HG02885 (cell line): ENCODE measurements around the gene BIK.

Experiments used
- ATAC-seq: cut with Tn5 transposase; IDR thresholded peaks from one replicate; pipeline ENCODE4 v1.9.1; 2021; ENCODE audit warnings: mild to moderate bottlenecking; ENCODE audit not compliant: unreplicated experiment, poor library complexity

The BIK gene

GRCh38 chr22:43158778-43159483, 48.4 kb downstream of the BIK start:
- ATAC-seq = no peak

- no peak for ATAC-seq
Measured at GRCh38 chr22:43159484-43160178, 49.1 kb downstream of the BIK start.

- ATAC-seq = no peak
Measured at GRCh38 chr22:43160497-43161126, 50.1 kb downstream of the BIK start.

- ATAC-seq = no peak
Measured at GRCh38 chr22:43162412-43163150, 52.0 kb downstream of the BIK start.

GRCh38 chr22:43163241-43163795, 52.8 kb downstream of the BIK start:
- ATAC-seq = no peak

GRCh38 chr22:43164636-43165035, 54.1 kb downstream of the BIK start:
- ATAC-seq = no peak

- no peak for ATAC-seq
Measured at GRCh38 chr22:43166132-43166930, 55.8 kb downstream of the BIK start.

GRCh38 chr22:43167001-43167589, 56.5 kb downstream of the BIK start:
- no peak for ATAC-seq

GRCh38 chr22:43168471-43169309, 58.1 kb downstream of the BIK start:
- no peak for ATAC-seq

- no peak for ATAC-seq
Measured at GRCh38 chr22:43169310-43170130, 59.0 kb downstream of the BIK start.

- ATAC-seq = no peak
Measured at GRCh38 chr22:43170131-43170480, 59.6 kb downstream of the BIK start.

GRCh38 chr22:43171019-43171491, 60.5 kb downstream of the BIK start:
- no peak for ATAC-seq

GRCh38 chr22:43171607-43172006, 61.1 kb downstream of the BIK start:
- no peak for ATAC-seq

- ATAC-seq = no peak
Measured at GRCh38 chr22:43172191-43172590, 61.6 kb downstream of the BIK start.

GRCh38 chr22:43173566-43173965, 63.0 kb downstream of the BIK start:
- ATAC-seq = no peak

- ATAC-seq = no peak
Measured at GRCh38 chr22:43173976-43174720, 63.6 kb downstream of the BIK start.

GRCh38 chr22:43174941-43175531, 64.5 kb downstream of the BIK start:
- no peak for ATAC-seq
